K562 (cell line): ENCODE results near the gene VLDLR. TPM values are rescaled to one million over a fixed set of nuclear protein-coding genes. Genes with fewer than 3 reads are reported as not detected.

Source experiments
- ATAC-seq: fragments of 200-7000 bp; cut with Tn5 transposase; 3 replicates; pipeline ENCODE4 v1.9.1; 2020; ENCODE audit warnings: moderate library complexity
- BruUV-seq: library from RNA; stranded (reverse); fragments of 400-500 nt; replicated peaks from 2 replicates; lab custom pipeline; 2021; lab: Mats Ljungman, UMichigan
- CTCF ChIA-PET: fragments of 300-600 bp; formaldehyde crosslinking; extraction: SDS; loops from one replicate; lab custom pipeline; 2021; ENCODE audit warnings: low intra/inter-chr PET ratio; lab: Yijun Ruan, JAX
- POLR2A ChIA-PET: fragments of 300-600, 350-650 bp; sonication (Branson Sonifier 250); formaldehyde crosslinking; extraction: SDS; loops from one replicate; lab custom pipeline; 2021; ENCODE audit warnings: antibody characterized with exemption, inconsistent platforms; lab: Yijun Ruan, JAX
- DNase-seq, 4 experiments: peaks; one replicate each; pipeline versions ENCODE4 v3.0.0 to v3.0.0-alpha.2; 2011 to 2018; ENCODE audit warnings: low spot score in 3 of 4, mixed read lengths in 3 of 4; ENCODE audit errors: extremely low read depth in 1 of 4
- FAIRE-seq: peaks from 2 replicates; lab custom pipeline; 2011; peaks lifted over from hg19 to GRCh38; lab: Jason Lieb, UNC
- H2AFZ ChIP-seq: 2 replicates; pipeline ENCODE4 v1.6.0; 2011; ENCODE audit warnings: low read depth, low read length, control low read depth, inconsistent platforms
- H3K27ac ChIP-seq: fragments of 200-600 bp; 3 replicates; pipeline ENCODE4 v1.8.0; 2011; ENCODE audit warnings: low read depth, mild to moderate bottlenecking, control low read depth, inconsistent platforms, low read length, moderate library complexity, mixed read lengths; ENCODE audit errors: extremely low read depth
- H3K27me3 ChIP-seq, 2 experiments: fragments of 300-600 bp in 1 of 2; 2 replicates in 1 of 2; 3 replicates in 1 of 2; pipeline versions ENCODE4 v1.6.0 to v1.8.0; 2011; ENCODE audit warnings: inconsistent platforms in 2 of 2, low read length in 2 of 2, mild to moderate bottlenecking in 1 of 2, mixed read lengths in 1 of 2, moderate library complexity in 1 of 2; ENCODE audit not compliant: control insufficient read depth in 2 of 2, insufficient read depth in 2 of 2
- H3K36me3 ChIP-seq: fragments of 300-600 bp; 3 replicates; pipeline ENCODE4 v1.8.0; 2011; ENCODE audit warnings: mild to moderate bottlenecking, low read length, inconsistent platforms; ENCODE audit not compliant: control insufficient read depth, insufficient read depth
- H3K4me1 ChIP-seq, 2 experiments: fragments of 200-600 bp in 1 of 2; replicated peaks in 1 of 2; 2 replicates in 1 of 2; 3 replicates in 1 of 2; pipeline versions ENCODE4 v1.5.1 to v1.8.0; 2011; ENCODE audit warnings: inconsistent platforms in 2 of 2, low read length in 2 of 2, mild to moderate bottlenecking in 1 of 2, mixed read lengths in 1 of 2, moderate library complexity in 1 of 2; ENCODE audit not compliant: control insufficient read depth in 2 of 2, insufficient read depth in 2 of 2
- H3K4me2 ChIP-seq: 2 replicates; pipeline ENCODE4 v1.6.1; 2011; ENCODE audit warnings: low read length, control low read depth, inconsistent platforms, mixed read lengths; ENCODE audit not compliant: insufficient read depth
- H3K4me3 ChIP-seq: fragments of 200-600 bp; sonication (generic), shearing (Covaris generic); 2 replicates; pipeline ENCODE4 v1.5.1; 2016; ENCODE audit warnings: control low read depth, inconsistent platforms
- H3K79me2 ChIP-seq: fragments of 200-600 bp; 3 replicates; pipeline ENCODE4 v1.8.0; 2011; ENCODE audit warnings: low read length, inconsistent platforms; ENCODE audit not compliant: control insufficient read depth, insufficient read depth
- H3K9ac ChIP-seq, 2 experiments: 2 replicates each; pipeline versions ENCODE4 v1.6.0 to v1.6.1; 2011; ENCODE audit warnings: low read depth in 2 of 2, low read length in 2 of 2, control low read depth in 1 of 2, inconsistent platforms in 1 of 2, mild to moderate bottlenecking in 1 of 2, mixed read lengths in 1 of 2; ENCODE audit not compliant: insufficient read depth in 1 of 2
- H3K9me1 ChIP-seq: one replicate; pipeline ENCODE4 v1.6.0; 2011; ENCODE audit warnings: inconsistent platforms, mild to moderate bottlenecking, low read length, moderate library complexity; ENCODE audit not compliant: control insufficient read depth, insufficient read depth
- H3K9me3 ChIP-seq: replicated peaks from 2 replicates; pipeline ENCODE4 v1.5.1; 2011; ENCODE audit warnings: low read depth, low read length, inconsistent platforms; ENCODE audit not compliant: control insufficient read depth, insufficient read depth
- H4K20me1 ChIP-seq: replicated peaks from 2 replicates; pipeline ENCODE4 v1.6.1; 2011; ENCODE audit warnings: low read length, inconsistent platforms, mixed read lengths; ENCODE audit not compliant: control insufficient read depth, insufficient read depth
- EP400 ChIP-seq: fragments of 450-650 bp; IDR thresholded peaks from 2 replicates; pipeline ENCODE4 v1.6.1; 2017; ENCODE audit warnings: antibody characterized with exemption, mild to moderate bottlenecking, moderate library complexity
- FOS ChIP-seq: IDR thresholded peaks from 3 replicates; pipeline ENCODE4 v1.6.1; 2011; ENCODE audit not compliant: insufficient read length; ENCODE audit errors: extremely low read depth
- ZNF165 ChIP-seq: fragments of 250-450 bp; sonication (Bioruptor Pico); IDR thresholded peaks from 2 replicates; pipeline ENCODE4 v1.4.0; 2020; ENCODE audit warnings: borderline replicate concordance
- WGBS: fragments of 100-300 bp; shearing (Covaris generic); methylation state at CpG from one replicate; pipeline ENCODE4 v1.1.6; 2016; ENCODE audit warnings: low coverage, mixed read lengths; ENCODE audit not compliant: insufficient coverage; ENCODE audit errors: missing lambda C conversion rate; 5-methylcytosine and 5-hydroxymethylcytosine counted together
- in situ Hi-C: fragments of 300-500 bp; cut with MboI; formaldehyde crosslinking; loops from 4 replicates; pipeline ENCODE4 v1.15.0; 2018; ENCODE audit warnings: inconsistent platforms, mixed read lengths
- intact Hi-C: fragments of 100-400 bp; cut with micrococcal nuclease; formaldehyde crosslinking; loops from 2 replicates; pipeline ENCODE4 v1.14.2; 2022
- polyA plus RNA-seq, 8 experiments: library from polyadenylated mRNA; depleted of rRNA in 4 of 8; stranded (reverse) in 5 of 8; unstranded in 3 of 8; fragments of >200 nt; fragmentation: Nextera tagmentation in 2 of 8; fragmentation: Illumina TruSeq in 1 of 8; extraction: Ambion mirVana in 2 of 8; extraction: Trizol in 1 of 8; gene quantifications; 2 replicates each; pipeline versions ENCODE4 v1.2.1 to v1.2.3, GENCODE V29; 2011 to 2014; ENCODE audit warnings: inconsistent platforms in 1 of 8, missing spikeins in 1 of 8
- total RNA-seq, 7 experiments: library from RNA; depleted of rRNA in 6 of 7; stranded (reverse); fragments of >200 nt in 6 of 7; fragmentation: Illumina TruSeq in 2 of 7; extraction: Trizol in 2 of 7; gene quantifications; 2 replicates each; pipeline versions ENCODE4 v1.2.1 to v1.2.3, GENCODE V29; 2011 to 2021; ENCODE audit warnings: low replicate concordance in 1 of 7
- TF ChIP-seq, protein P1 (sequence below): fragments of 250-450 bp; sonication (Bioruptor Pico); IDR thresholded peaks from 2 replicates; pipeline ENCODE4 v1.4.0; 2020
- TF ChIP-seq, protein P2 (sequence below): fragments of 250-450 bp; sonication (Bioruptor Pico); IDR thresholded peaks from 2 replicates; pipeline ENCODE4 v1.5.0; 2020; ENCODE audit warnings: mild to moderate bottlenecking, borderline replicate concordance
- TF ChIP-seq, protein P3 (sequence below): IDR thresholded peaks from 3 replicates; pipeline ENCODE4 v1.6.1; 2011; ENCODE audit warnings: borderline replicate concordance, mild to moderate bottlenecking, moderate library complexity; ENCODE audit not compliant: insufficient read length; ENCODE audit errors: extremely low read depth

The VLDLR gene
- total and polyA plus RNA-seq, 9 of the 15 experiments (the other 6 are each of a cell fraction or from before 2014, with no cell fraction given) = 0.03 to 0.58 (median 0.08) TPM

DNA sequence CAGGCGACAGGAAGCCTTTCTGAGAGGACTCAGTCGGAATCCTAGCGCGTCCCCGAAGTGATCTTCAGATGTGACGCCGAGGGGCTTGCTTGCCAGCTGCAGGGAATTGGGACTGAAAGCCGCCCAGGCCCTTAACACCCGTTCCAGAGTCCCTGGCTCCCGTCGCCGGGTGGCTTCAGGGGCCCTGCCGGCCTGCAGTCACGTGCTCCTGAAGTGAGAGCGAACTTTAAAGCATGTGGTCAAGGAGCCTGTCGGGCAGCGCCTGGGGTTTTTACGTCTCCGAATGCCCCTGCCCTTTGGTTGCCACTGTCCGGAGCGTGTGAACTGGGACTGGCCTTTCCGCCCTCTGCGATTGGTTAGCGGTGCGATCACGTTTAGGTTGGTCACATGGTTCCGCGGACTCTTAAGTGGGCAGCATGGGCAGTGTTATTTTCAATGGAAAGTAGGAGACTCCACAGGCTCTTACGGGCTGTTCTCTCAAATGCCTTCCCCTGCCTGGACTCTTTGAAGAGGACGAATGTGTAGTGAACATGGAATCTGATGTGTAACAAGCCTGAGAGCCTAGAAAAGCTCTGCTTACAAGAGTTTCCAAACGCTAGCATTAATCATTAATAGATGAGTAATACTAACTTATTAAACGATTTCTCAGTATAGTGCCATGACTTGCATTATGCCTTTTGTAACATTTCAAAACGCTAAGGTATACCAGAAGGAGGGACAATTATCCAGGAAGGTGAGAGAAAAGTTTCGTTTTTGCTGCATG lies 1.9 kb downstream of the VLDLR start:
- Histone ChIP-seq H3K36me3 (no peaks in the 10 kb centered on the region), H3K9me3 (no peaks in the 10 kb centered on the region), H4K20me1 (no peaks in the 10 kb centered on the region), H3K4me2 (no peak overlapping the region), H3K27me3 (peaks cover 2 to 15% of the 10 kb centered on the region in 2 experiments; a peak in 3 of 5 replicates), H3K9ac (no peak overlapping the region), H3K79me2 (no peaks in the 10 kb centered on the region), H3K27ac (no peak overlapping the region), H3K4me3 (no peak overlapping the region), H2AFZ (no peak overlapping the region), H3K4me1 (peaks cover 0 to 14% of the 10 kb centered on the region in 2 experiments; a peak in 2 of 5 replicates), H3K9me1 (no peaks in the 10 kb centered on the region)
- CTCF ChIA-PET = no interaction called here
- in situ Hi-C loops (no loop called here), intact Hi-C loops (no loop called here)
- 53% methylated on average over 20 of the region's 34 CpGs for WGBS
- FAIRE-seq = no peak
- POLR2A ChIA-PET = interaction anchor here (1.1 kb wide), 1 partner anchor 10 kb away, joined by 5 read pairs; no protein-coding TSS in a partner anchor
- no peak for ATAC-seq
- DNase-seq = no peak
- no TSS peak for BruUV-seq
- TF ChIP-seq, protein P1, sequence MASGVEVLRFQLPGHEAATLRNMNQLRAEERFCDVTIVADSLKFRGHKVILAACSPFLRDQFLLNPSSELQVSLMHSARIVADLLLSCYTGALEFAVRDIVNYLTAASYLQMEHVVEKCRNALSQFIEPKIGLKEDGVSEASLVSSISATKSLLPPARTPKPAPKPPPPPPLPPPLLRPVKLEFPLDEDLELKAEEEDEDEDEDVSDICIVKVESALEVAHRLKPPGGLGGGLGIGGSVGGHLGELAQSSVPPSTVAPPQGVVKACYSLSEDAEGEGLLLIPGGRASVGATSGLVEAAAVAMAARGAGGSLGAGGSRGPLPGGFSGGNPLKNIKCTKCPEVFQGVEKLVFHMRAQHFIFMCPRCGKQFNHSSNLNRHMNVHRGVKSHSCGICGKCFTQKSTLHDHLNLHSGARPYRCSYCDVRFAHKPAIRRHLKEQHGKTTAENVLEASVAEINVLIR = no peak

DNA sequence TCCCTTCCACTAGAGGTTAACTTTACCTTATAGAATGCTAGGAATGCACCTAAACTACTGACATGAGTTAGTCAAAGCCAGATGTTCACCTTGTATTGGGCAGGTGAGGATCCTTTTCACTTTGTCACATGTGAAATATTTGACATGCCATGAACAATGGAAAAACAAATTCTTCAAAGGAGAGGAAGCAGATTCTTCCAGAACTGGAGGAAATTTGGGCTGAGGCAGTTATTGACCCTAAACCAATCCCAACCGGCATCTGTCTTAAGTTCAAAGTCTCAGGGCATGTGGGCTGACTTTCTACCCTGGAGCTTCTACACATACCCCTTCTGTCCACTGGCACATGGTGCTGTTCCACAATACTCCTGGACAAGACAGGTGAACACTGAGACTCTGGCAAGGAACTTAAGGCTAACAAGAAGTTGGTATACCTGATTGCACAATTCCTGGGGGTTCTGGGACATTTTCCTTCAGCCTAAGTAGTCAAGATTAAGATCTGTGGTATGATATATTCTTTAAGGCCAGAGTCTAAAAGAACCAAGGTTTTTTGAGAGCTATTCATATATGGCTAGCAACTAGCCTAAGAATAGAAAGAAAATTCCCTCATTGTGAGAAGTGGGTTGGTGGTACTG lies 2.6 kb downstream of the VLDLR start:
- peaks cover 0 to 14% of the 10 kb centered on the region in 2 experiments; a peak in 2 of 5 replicates for H3K4me1 ChIP-seq
- CTCF ChIA-PET = no interaction called here
- no peak overlapping the region for H3K4me2 ChIP-seq
- POLR2A ChIA-PET = no interaction called here
- H3K9me3 ChIP-seq = no peaks in the 10 kb centered on the region
- 0% methylated on average over 1 of the region's 1 CpG for WGBS
- in situ Hi-C loops (no loop called here), intact Hi-C loops (no loop called here)
- no peaks in the 10 kb centered on the region for H3K36me3 ChIP-seq
- FAIRE-seq (no peak), ATAC-seq (no peak), DNase-seq (no peak)
- H3K9ac ChIP-seq = no peak overlapping the region
- no TSS peak for BruUV-seq
- H3K27me3 ChIP-seq = peaks cover 2 to 15% of the 10 kb centered on the region in 2 experiments; a peak in 3 of 5 replicates
- no peak overlapping the region for H2AFZ ChIP-seq
- H3K9me1 ChIP-seq = no peaks in the 10 kb centered on the region
- H3K4me3 ChIP-seq = no peak overlapping the region
- H4K20me1 ChIP-seq = no peaks in the 10 kb centered on the region
- H3K27ac ChIP-seq = no peak overlapping the region
- no peaks in the 10 kb centered on the region for H3K79me2 ChIP-seq
- TF ChIP-seq, protein P2, sequence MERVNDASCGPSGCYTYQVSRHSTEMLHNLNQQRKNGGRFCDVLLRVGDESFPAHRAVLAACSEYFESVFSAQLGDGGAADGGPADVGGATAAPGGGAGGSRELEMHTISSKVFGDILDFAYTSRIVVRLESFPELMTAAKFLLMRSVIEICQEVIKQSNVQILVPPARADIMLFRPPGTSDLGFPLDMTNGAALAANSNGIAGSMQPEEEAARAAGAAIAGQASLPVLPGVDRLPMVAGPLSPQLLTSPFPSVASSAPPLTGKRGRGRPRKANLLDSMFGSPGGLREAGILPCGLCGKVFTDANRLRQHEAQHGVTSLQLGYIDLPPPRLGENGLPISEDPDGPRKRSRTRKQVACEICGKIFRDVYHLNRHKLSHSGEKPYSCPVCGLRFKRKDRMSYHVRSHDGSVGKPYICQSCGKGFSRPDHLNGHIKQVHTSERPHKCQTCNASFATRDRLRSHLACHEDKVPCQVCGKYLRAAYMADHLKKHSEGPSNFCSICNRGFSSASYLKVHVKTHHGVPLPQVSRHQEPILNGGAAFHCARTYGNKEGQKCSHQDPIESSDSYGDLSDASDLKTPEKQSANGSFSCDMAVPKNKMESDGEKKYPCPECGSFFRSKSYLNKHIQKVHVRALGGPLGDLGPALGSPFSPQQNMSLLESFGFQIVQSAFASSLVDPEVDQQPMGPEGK (CRISPR knock-in tag) = no peak
- TF ChIP-seq, protein P3, sequence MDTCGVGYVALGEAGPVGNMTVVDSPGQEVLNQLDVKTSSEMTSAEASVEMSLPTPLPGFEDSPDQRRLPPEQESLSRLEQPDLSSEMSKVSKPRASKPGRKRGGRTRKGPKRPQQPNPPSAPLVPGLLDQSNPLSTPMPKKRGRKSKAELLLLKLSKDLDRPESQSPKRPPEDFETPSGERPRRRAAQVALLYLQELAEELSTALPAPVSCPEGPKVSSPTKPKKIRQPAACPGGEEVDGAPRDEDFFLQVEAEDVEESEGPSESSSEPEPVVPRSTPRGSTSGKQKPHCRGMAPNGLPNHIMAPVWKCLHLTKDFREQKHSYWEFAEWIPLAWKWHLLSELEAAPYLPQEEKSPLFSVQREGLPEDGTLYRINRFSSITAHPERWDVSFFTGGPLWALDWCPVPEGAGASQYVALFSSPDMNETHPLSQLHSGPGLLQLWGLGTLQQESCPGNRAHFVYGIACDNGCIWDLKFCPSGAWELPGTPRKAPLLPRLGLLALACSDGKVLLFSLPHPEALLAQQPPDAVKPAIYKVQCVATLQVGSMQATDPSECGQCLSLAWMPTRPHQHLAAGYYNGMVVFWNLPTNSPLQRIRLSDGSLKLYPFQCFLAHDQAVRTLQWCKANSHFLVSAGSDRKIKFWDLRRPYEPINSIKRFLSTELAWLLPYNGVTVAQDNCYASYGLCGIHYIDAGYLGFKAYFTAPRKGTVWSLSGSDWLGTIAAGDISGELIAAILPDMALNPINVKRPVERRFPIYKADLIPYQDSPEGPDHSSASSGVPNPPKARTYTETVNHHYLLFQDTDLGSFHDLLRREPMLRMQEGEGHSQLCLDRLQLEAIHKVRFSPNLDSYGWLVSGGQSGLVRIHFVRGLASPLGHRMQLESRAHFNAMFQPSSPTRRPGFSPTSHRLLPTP = no peak
- no peak for TF ChIP-seq EP400
- no peak for TF ChIP-seq ZNF165 (CRISPR knock-in tag)
- TF ChIP-seq FOS = no peak
